Sigmoid colon (tissue), 4 donors: ENCODE data around the gene U2AF2.

Experiments
- CTCF ChIP-seq, 4 experiments: fragments of 450-650 bp in 3 of 4; fragments of 200-600 bp in 1 of 4; IDR thresholded peaks; one replicate each; pipeline ENCODE4 v1.5.1; 2016 to 2019; ENCODE audit warnings: antibody characterized with exemption in 4 of 4, mild to moderate bottlenecking in 3 of 4, moderate library complexity in 2 of 4
- POLR2AphosphoS5 ChIP-seq, 4 donors: sonication (generic); formaldehyde crosslinking; IDR thresholded peaks; one replicate each; pipeline ENCODE4 v1.6.1; 2017; ENCODE audit warnings: antibody characterized with exemption in 4 of 4

GRCh38 chr19:55669418-55670279 lies 14.8 kb downstream of the U2AF2 start:
- no peak for TF ChIP-seq CTCF (IDR thresholded peaks at IDR 0.05)
- TF ChIP-seq POLR2AphosphoS5 (IDR thresholded peaks at IDR 0.05), result no peak
